GM23248 (cell line): ENCODE data around the gene ZNF614. TPM values are rescaled to one million over a fixed set of nuclear protein-coding genes. Genes with fewer than 3 reads are reported as not detected.
"Not testable (repeated sequence)": the region's sequence is repeated elsewhere in the genome, so short reads cannot be mapped to it uniquely, and the experiment has no call there.

Experiments used
- DNase-seq: peaks from one replicate; pipeline ENCODE4 v3.0.0-alpha.2; 2015
- H2AFZ ChIP-seq: fragments of 200-600 bp; sonication (generic); 2 replicates; pipeline ENCODE4 v1.6.1; 2016; ENCODE audit warnings: antibody characterized with exemption
- H3F3A ChIP-seq: fragments of 200-600 bp; sonication (generic); 2 replicates; pipeline ENCODE4 v1.6.1; 2016; ENCODE audit warnings: mild to moderate bottlenecking, antibody characterized with exemption, mixed run types; ENCODE audit not compliant: insufficient read depth
- H3K27ac ChIP-seq: fragments of 200-600 bp; sonication (generic); 2 replicates; pipeline ENCODE4 v1.5.1; 2016; ENCODE audit warnings: mild to moderate bottlenecking
- H3K27me3 ChIP-seq: fragments of 200-600 bp; sonication (generic); replicated peaks from 2 replicates; pipeline ENCODE4 v1.6.1; 2016; ENCODE audit warnings: mild to moderate bottlenecking; ENCODE audit not compliant: insufficient read depth
- H3K36me3 ChIP-seq: fragments of 200-600 bp; sonication (generic); 2 replicates; pipeline ENCODE4 v1.6.1; 2016; ENCODE audit warnings: low read depth, mild to moderate bottlenecking
- H3K4me1 ChIP-seq: fragments of 200-600 bp; sonication (generic); 2 replicates; pipeline ENCODE4 v1.6.1; 2016; ENCODE audit warnings: mild to moderate bottlenecking; ENCODE audit not compliant: insufficient read depth
- H3K4me2 ChIP-seq: fragments of 200-600 bp; sonication (generic); one replicate; pipeline ENCODE4 v1.6.1; 2016; ENCODE audit warnings: mild to moderate bottlenecking; ENCODE audit not compliant: unreplicated experiment
- H3K4me3 ChIP-seq: fragments of 200-600 bp; sonication (generic); 2 replicates; pipeline ENCODE4 v1.5.1; 2016; ENCODE audit warnings: mild to moderate bottlenecking
- H3K79me2 ChIP-seq: fragments of 200-600 bp; sonication (generic); 2 replicates; pipeline ENCODE4 v1.6.1; 2016; ENCODE audit warnings: mild to moderate bottlenecking; ENCODE audit not compliant: insufficient read depth
- H3K9ac ChIP-seq: fragments of 200-600 bp; sonication (generic); 2 replicates; pipeline ENCODE4 v1.6.1; 2016; ENCODE audit warnings: mild to moderate bottlenecking
- H3K9me2 ChIP-seq: fragments of 200-600 bp; sonication (generic); 2 replicates; pipeline ENCODE4 v1.6.1; 2016; ENCODE audit warnings: mixed run types, mild to moderate bottlenecking, moderate library complexity; ENCODE audit not compliant: insufficient read depth
- H3K9me3 ChIP-seq: fragments of 200-600 bp; sonication (generic); one replicate; pipeline ENCODE4 v1.6.1; 2017; ENCODE audit warnings: low read depth
- H4K20me1 ChIP-seq: fragments of 200-600 bp; sonication (generic); 2 replicates; pipeline ENCODE4 v1.6.0; 2016; ENCODE audit not compliant: insufficient read depth
- EZH2 ChIP-seq: fragments of 200-600 bp; sonication (generic); IDR thresholded peaks from 2 replicates; pipeline ENCODE4 v1.6.1; 2018; ENCODE audit warnings: antibody characterized with exemption, mild to moderate bottlenecking; ENCODE audit not compliant: insufficient read depth, poor library complexity, severe bottlenecking
- EZH2phosphoT487 ChIP-seq: fragments of 200-600 bp; sonication (generic); IDR thresholded peaks from 2 replicates; pipeline ENCODE4 v1.6.1; 2018; ENCODE audit warnings: antibody characterized with exemption, moderate library complexity, mild to moderate bottlenecking, low read depth; ENCODE audit not compliant: insufficient read depth
- WGBS, 2 experiments: methylation state at CpG; one replicate each; pipeline ENCODE4 v1.1.6; 2015 to 2017; ENCODE audit warnings: low lambda C conversion rate in 2 of 2, low coverage in 1 of 2; ENCODE audit errors: missing lambda C conversion rate in 2 of 2; 5-methylcytosine and 5-hydroxymethylcytosine counted together
- in situ Hi-C: fragments of 300-500 bp; cut with MboI; formaldehyde crosslinking; loops from 2 replicates; pipeline ENCODE4 v1.15.0; 2020
- polyA plus RNA-seq: library from polyadenylated mRNA; unstranded; fragments of >200 nt; fragmentation: Nextera tagmentation; extraction: Ambion mirVana; gene quantifications from 2 replicates; pipeline ENCODE4 v1.2.1, GENCODE V29; 2016
- total RNA-seq: library from RNA; depleted of rRNA; stranded (reverse); fragments of >200 nt; shearing (Covaris generic); gene quantifications from 2 replicates; pipeline ENCODE4 v1.2.3, GENCODE V29; 2014; rRNA removed

The ZNF614 gene
- total and polyA plus RNA-seq, 2 experiments from 2014 or later: 7.1 to 8.5 TPM

DNA sequence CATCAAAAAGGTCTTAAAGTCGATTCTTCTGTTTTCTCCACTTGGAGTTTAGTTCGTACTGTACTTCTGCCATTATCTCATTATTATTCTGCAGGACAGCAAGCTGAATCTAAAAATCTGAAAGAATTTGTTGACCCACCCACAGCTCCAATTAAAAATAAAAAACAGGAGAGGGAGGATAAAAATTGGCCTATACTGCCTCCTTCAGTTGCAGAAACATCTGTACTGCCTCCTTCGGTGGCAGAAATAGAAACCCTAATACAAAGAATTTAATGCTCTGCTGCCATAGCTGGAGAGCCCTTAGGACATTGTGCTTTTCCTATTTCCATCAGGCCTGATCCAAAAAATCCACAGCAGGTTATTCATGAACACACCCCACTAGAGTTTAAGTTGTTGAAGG, 51.3 kb downstream of the ZNF614 start:
- Histone ChIP-seq H3K9ac (no peak overlapping the region), H3K27me3 (no peaks in the 10 kb centered on the region), H3K9me3 (no peaks in the 10 kb centered on the region), H3K4me1 (no peaks in the 10 kb centered on the region), H3K27ac (no peak overlapping the region), H3K79me2 (peaks cover 90% of the 10 kb centered on the region), H3K9me2 (no peaks in the 10 kb centered on the region), H3F3A (no peaks in the 10 kb centered on the region), H3K4me3 (no peak overlapping the region), H3K4me2 (no peak overlapping the region), H3K36me3 (peaks cover 43% of the 10 kb centered on the region), H4K20me1 (no peaks in the 10 kb centered on the region), H2AFZ (no peak overlapping the region)
- 90 to 96% methylated on average over 3 of the region's 3 CpGs for WGBS, 2 experiments
- no peak for DNase-seq
- in situ Hi-C loops: no loop called here
- TF ChIP-seq EZH2phosphoT487: no peak

DNA sequence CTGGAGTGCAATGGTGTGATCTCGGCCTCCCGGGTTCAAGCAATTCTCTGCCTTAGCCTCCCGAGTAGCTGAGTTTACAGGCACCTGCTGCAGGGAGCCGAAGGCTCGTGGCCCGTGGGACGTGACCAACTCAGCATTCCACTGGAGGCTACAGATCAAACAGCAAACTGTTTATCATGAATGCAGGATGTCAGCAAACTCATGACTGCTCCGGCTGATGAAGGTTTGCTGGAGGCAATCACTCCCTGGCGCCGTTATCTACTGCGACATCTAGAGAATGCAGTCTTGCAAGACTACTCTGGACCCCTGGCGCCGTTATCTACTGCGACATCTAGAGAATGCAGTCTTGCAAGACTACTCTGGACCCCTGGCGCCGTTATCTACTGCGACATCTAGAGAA, 52.4 kb downstream of the ZNF614 start:
- H3K36me3 ChIP-seq: peaks cover 54% of the 10 kb centered on the region
- 94 to 96% methylated on average over 17 of the region's 17 CpGs for WGBS, 2 experiments
- in situ Hi-C loops: not testable (repeated sequence)

DNA sequence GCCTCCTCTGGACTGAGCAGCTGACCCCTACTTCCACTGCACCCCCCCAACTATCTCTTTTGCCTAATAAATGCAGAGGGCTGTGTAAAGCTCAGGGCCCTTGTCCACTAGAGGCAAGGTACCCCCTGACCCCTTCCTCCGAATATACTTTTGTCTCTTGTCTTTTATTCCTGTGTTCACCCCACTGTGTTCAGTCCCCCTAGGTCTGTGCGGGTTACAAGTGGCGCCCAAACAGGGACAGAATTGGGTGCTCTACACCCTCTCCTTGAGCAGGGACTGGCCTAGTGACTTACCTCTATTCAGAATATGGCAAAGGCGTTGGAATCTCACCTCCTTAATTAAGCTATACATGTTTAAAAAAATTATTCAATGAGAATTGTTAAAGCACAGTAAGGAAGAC, 56.6 kb downstream of the ZNF614 start:
- Histone ChIP-seq H3K9me3 (no peaks in the 10 kb centered on the region), H3F3A (no peaks in the 10 kb centered on the region), H3K27ac (no peak overlapping the region), H4K20me1 (no peaks in the 10 kb centered on the region), H3K36me3 (peaks cover 73% of the 10 kb centered on the region), H3K4me2 (no peak overlapping the region), H3K27me3 (no peaks in the 10 kb centered on the region), H3K4me1 (no peaks in the 10 kb centered on the region), H2AFZ (no peak overlapping the region), H3K79me2 (peaks cover 48% of the 10 kb centered on the region), H3K9ac (no peak overlapping the region), H3K4me3 (no peak overlapping the region), H3K9me2 (no peaks in the 10 kb centered on the region)
- TF ChIP-seq EZH2phosphoT487 (no peak), EZH2 (no peak)
- DNase-seq: peak; percentile 16
- in situ Hi-C loops: no loop called here
- WGBS, 2 experiments: 74 to 79% methylated on average over 4 of the region's 4 CpGs

More for the DNA sequence above, 52.4 kb downstream of the ZNF614 start:
- H3K79me2 ChIP-seq: peaks cover 85% of the 10 kb centered on the region
- not testable (repeated sequence) for DNase-seq, H3K4me1 ChIP-seq, H4K20me1 ChIP-seq, H2AFZ ChIP-seq, H3K27ac ChIP-seq, H3K9me2 ChIP-seq, H3K9ac ChIP-seq, H3K27me3 ChIP-seq, H3F3A ChIP-seq, H3K4me2 ChIP-seq, H3K9me3 ChIP-seq, H3K4me3 ChIP-seq

- Histone ChIP-seq H3K27ac (no peak overlapping the region), H3K9ac (no peak overlapping the region), H3K9me2 (no peaks in the 10 kb centered on the region), H3F3A (no peaks in the 10 kb centered on the region), H2AFZ (no peak overlapping the region), H4K20me1 (no peaks in the 10 kb centered on the region), H3K79me2 (peaks cover 41% of the 10 kb centered on the region), H3K4me2 (no peak overlapping the region), H3K9me3 (no peaks in the 10 kb centered on the region), H3K27me3 (no peaks in the 10 kb centered on the region), H3K36me3 (peaks cover 83% of the 10 kb centered on the region), H3K4me1 (no peaks in the 10 kb centered on the region), H3K4me3 (no peak overlapping the region)
- in situ Hi-C loops: no loop called here
- WGBS, 2 experiments: 90% methylated on average over 1 of the region's 1 CpG
- TF ChIP-seq EZH2phosphoT487: no peak
- no peak for DNase-seq
These were observed 57.5 kb downstream of the ZNF614 start for GRCh38 chr19:51970718-51971117.

DNA sequence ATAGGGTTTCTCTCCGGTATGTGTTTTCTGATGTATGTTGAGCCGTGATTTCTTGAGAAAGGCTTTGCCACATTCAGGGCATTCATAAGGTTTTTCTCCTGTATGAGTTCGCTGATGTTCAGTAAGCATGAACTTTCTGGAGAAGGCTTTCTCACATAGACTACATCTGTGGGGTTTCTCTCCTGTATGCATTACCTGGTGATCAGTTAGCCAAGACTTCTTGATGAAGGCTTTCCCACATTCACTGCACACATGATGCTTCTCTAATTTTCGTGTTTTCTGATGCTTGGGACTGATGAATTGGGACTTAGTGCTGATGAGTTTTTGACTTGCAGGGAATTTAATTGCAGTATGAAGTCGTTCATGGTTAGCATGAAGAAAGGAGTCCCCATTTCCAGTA, 62.6 kb downstream of the ZNF614 start:
- in situ Hi-C loops: no loop called here
- Histone ChIP-seq H3K9me3 (no peaks in the 10 kb centered on the region), H3K36me3 (peaks cover 60% of the 10 kb centered on the region), H3K4me1 (no peaks in the 10 kb centered on the region), H3K9ac (no peak overlapping the region), H3K4me2 (no peak overlapping the region), H3K4me3 (no peak overlapping the region), H3F3A (no peaks in the 10 kb centered on the region), H3K27me3 (no peaks in the 10 kb centered on the region), H3K9me2 (no peaks in the 10 kb centered on the region), H3K79me2 (peaks cover 3% of the 10 kb centered on the region; the same call in 1 of the 2 replicates), H3K27ac (no peak overlapping the region), H2AFZ (no peak overlapping the region), H4K20me1 (no peaks in the 10 kb centered on the region)
- no peak for TF ChIP-seq EZH2phosphoT487
- no peak for TF ChIP-seq EZH2
- WGBS, 2 experiments: 94 to 97% methylated on average over 5 of the region's 5 CpGs
- DNase-seq: no peak

Other genes with a start within 250 kb of the ZNF614 start
- not detected in 2 replicates for gene FPR3, start 233.2 kb downstream of the ZNF614 start, total RNA-seq
- not detected in 2 replicates for gene FPR3, start 233.2 kb downstream of the ZNF614 start, polyA plus RNA-seq
- 6.7 and 8.8 TPM in 2 replicates for gene ZNF577, start 140.4 kb downstream of the ZNF614 start, total RNA-seq
- gene ZNF577, start 140.4 kb downstream of the ZNF614 start, polyA plus RNA-seq: 7.6 and 9.3 TPM in 2 replicates
- 3.8 and 5.8 TPM in 2 replicates for gene ZNF649, start 123.4 kb downstream of the ZNF614 start, total RNA-seq
- gene ZNF649, start 123.4 kb downstream of the ZNF614 start, polyA plus RNA-seq: 5.4 and 5.8 TPM in 2 replicates
- 3.7 and 7.1 TPM in 2 replicates for gene ZNF613, start 100.9 kb downstream of the ZNF614 start, total RNA-seq
- 3.6 and 6.1 TPM in 2 replicates for gene ZNF613, start 100.9 kb downstream of the ZNF614 start, polyA plus RNA-seq
- 7.3 and 7.5 TPM in 2 replicates for gene ZNF350, start 41.5 kb downstream of the ZNF614 start, total RNA-seq
- gene ZNF350, start 41.5 kb downstream of the ZNF614 start, polyA plus RNA-seq: 7.3 and 9.0 TPM in 2 replicates
- gene ZNF615, start 20.2 kb downstream of the ZNF614 start, total RNA-seq: 6.4 and 6.9 TPM in 2 replicates
- gene ZNF615, start 20.2 kb downstream of the ZNF614 start, polyA plus RNA-seq: 4.6 and 5.0 TPM in 2 replicates
- gene ZNF432, start 20.5 kb upstream of the ZNF614 start, total RNA-seq: 4.8 and 10.4 TPM in 2 replicates
- gene ZNF432, start 20.5 kb upstream of the ZNF614 start, polyA plus RNA-seq: 2.8 and 3.4 TPM in 2 replicates
- 15.4 and 24.5 TPM in 2 replicates for gene ZNF841, start 67.4 kb upstream of the ZNF614 start, total RNA-seq
- gene ZNF841, start 67.4 kb upstream of the ZNF614 start, polyA plus RNA-seq: 4.2 and 7.3 TPM in 2 replicates
- gene ZNF616, start 111.6 kb upstream of the ZNF614 start, total RNA-seq: 5.8 and 12.3 TPM in 2 replicates
- gene ZNF616, start 111.6 kb upstream of the ZNF614 start, polyA plus RNA-seq: 4.1 and 4.7 TPM in 2 replicates
- 2.8 and 11.7 TPM in 2 replicates for gene ZNF836, start 143.2 kb upstream of the ZNF614 start, total RNA-seq
- gene ZNF836, start 143.2 kb upstream of the ZNF614 start, polyA plus RNA-seq: 3.3 and 3.8 TPM in 2 replicates
- 191 and 248 TPM in 2 replicates for gene PPP2R1A, start 161.7 kb upstream of the ZNF614 start, total RNA-seq
- 277 and 279 TPM in 2 replicates for gene PPP2R1A, start 161.7 kb upstream of the ZNF614 start, polyA plus RNA-seq
- 9.5 and 9.7 TPM in 2 replicates for gene ZNF766, start 241.2 kb upstream of the ZNF614 start, total RNA-seq
- gene ZNF766, start 241.2 kb upstream of the ZNF614 start, polyA plus RNA-seq: 16.8 and 18.5 TPM in 2 replicates